BLaER1 treated with 17β-estradiol and CSF1 and Interleukin-3, amounts not matched to agents 10 nM and 100 nM (cell line): ENCODE measurements around the gene MCF2L.

Experiments used
- H3K27ac ChIP-seq, 11 experiments: shearing (Covaris generic); formaldehyde crosslinking; 2 replicates each; pipeline ENCODE4 v1.8.1; 2022
- H3K27me3 ChIP-seq, 11 experiments: shearing (Covaris generic); formaldehyde crosslinking; 2 replicates each; pipeline ENCODE4 v1.8.1; 2022
- H3K36me3 ChIP-seq, 11 experiments: shearing (Covaris generic); formaldehyde crosslinking; 2 replicates each; pipeline ENCODE4 v1.8.1; 2022
- H3K4me1 ChIP-seq, 10 experiments: shearing (Covaris generic); formaldehyde crosslinking; 2 replicates each; pipeline ENCODE4 v1.8.1; 2022
- H3K4me2 ChIP-seq, 11 experiments: shearing (Covaris generic); formaldehyde crosslinking; 2 replicates each; pipeline ENCODE4 v1.8.1; 2022
- H3K4me3 ChIP-seq, 10 experiments: shearing (Covaris generic); formaldehyde crosslinking; 2 replicates each; pipeline ENCODE4 v1.8.1; 2022
- H3K9ac ChIP-seq, 11 experiments: shearing (Covaris generic); formaldehyde crosslinking; 2 replicates each; pipeline ENCODE4 v1.8.1; 2022
- H3K9me3 ChIP-seq, 11 experiments: shearing (Covaris generic); formaldehyde crosslinking; replicated peaks in 1 of 11; 2 replicates each; pipeline ENCODE4 v1.8.1; 2022
- H4K20me1 ChIP-seq, 11 experiments: shearing (Covaris generic); formaldehyde crosslinking; 2 replicates each; pipeline ENCODE4 v1.8.1; 2022
- Cebpa-rat ChIP-seq, 11 experiments: shearing (Covaris generic); IDR thresholded peaks; 2 replicates each; pipeline ENCODE4 v1.8.1; 2022

Gene MCF2L

DNA sequence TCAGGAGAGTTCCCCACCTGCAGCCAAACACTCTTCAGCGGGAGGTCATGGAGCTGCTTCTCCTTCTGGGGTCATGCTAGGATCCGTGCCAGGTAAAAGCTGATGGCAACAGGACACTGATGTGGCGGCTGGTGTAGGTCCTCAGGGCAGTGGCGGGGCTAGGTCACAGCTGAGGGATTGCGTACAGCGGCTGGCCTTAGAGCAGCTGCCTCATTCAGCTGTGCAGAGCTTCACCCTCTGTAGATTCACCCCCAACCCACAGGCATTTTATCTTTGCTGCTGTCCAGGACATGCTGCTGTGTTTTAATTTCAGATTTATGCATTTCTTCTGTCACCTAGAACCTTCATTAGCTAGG, 2.3 kb downstream of the MCF2L start:
- H3K27me3 ChIP-seq, result peaks cover 52 to 80% (median 63%) of the 10 kb centered on the region in 11 experiments

DNA sequence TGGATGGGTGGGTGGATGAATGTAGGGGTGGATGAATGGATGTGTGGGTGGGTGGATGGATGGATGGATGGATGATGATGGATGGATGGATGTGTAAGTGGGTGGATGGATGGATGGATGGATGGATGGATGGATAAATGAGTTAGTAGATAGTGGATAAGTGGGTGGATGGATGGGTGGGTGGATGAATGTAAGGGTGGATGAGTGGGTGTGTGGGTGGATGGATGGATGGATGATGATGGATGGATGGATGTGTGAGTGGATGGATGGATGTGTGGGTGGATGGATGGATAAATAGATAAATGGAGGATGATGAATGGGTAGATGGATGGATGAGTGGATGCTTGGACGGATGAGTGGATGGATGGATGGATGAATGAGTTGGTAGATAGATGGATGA, 3.2 kb downstream of the MCF2L start:
- Histone ChIP-seq H3K9ac (no peak overlapping the region), H3K27me3 (peaks cover 45 to 72% (median 55%) of the 10 kb centered on the region in 11 experiments), H3K4me1 (peaks cover 9 to 23% (median 18%) of the 10 kb centered on the region in 10 experiments), H3K27ac (no peak overlapping the region), H3K4me2 (no peak overlapping the region), H3K4me3 (no peak overlapping the region), H4K20me1 (peaks cover 0 to 21% (median 12%) of the 10 kb centered on the region in 11 experiments; a peak in 16 of 22 replicates), H3K9me3 (peaks cover 6 to 19% (median 14%) of the 10 kb centered on the region in 11 experiments; a peak in 20 of 22 replicates), H3K36me3 (no peaks in the 10 kb centered on the region)
- no peak for TF ChIP-seq Cebpa-rat (IDR thresholded peaks at IDR 0.05)

More for the DNA sequence above, 2.3 kb downstream of the MCF2L start:
- Histone ChIP-seq H3K4me3 (no peak overlapping the region), H3K4me1 (peaks cover 9 to 23% (median 18%) of the 10 kb centered on the region in 10 experiments), H3K27ac (no peak overlapping the region), H3K4me2 (no peak overlapping the region), H3K9me3 (peaks cover 6 to 19% (median 14%) of the 10 kb centered on the region in 11 experiments; a peak in 20 of 22 replicates), H4K20me1 (peaks cover 0 to 27% (median 12%) of the 10 kb centered on the region in 11 experiments; a peak in 16 of 22 replicates), H3K9ac (no peak overlapping the region), H3K36me3 (no peaks in the 10 kb centered on the region)
- TF ChIP-seq Cebpa-rat (IDR thresholded peaks at IDR 0.05), result no peak

DNA sequence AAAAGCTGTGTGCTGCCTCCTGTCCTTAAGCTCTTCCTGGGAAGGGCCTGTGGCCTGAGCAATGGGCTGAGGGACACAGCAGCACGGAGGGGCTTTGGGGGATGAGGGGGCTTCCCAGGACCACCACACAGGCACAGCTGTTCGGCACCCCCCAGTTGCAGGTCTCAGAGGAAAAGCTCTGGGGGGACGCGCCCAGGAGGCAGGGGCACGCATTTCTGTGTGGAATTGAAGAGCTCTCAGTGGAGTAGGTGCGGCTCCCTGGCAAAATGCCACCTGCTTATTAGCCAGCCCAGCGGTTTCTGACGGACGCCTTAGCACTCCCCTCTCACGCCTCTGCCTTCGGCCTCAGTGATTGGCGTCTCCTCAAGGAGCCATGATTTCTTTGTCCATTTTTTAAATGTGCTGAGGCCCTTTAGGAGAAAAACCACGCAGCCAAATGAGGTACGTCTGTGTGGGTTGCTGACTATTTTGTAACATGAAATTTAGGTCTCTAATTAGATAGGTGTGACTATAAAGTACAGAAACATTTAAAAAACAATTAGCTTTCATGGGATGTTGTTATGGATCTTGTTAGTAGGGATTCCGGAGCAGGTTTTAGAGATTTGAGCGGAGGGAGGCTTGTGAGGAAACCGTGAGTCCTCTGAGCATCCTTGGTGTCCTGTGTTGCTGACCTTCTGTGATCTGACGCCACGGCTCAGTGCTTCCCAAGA, 4.0 kb downstream of the MCF2L start:
- Histone ChIP-seq H3K9me3 (peaks cover 6 to 19% (median 14%) of the 10 kb centered on the region in 11 experiments; a peak in 20 of 22 replicates), H3K36me3 (no peaks in the 10 kb centered on the region), H4K20me1 (peaks cover 0 to 18% (median 9%) of the 10 kb centered on the region in 11 experiments; a peak in 16 of 22 replicates), H3K4me2 (no peak overlapping the region), H3K27me3 (peaks cover 38 to 67% (median 48%) of the 10 kb centered on the region in 11 experiments), H3K27ac (no peak overlapping the region), H3K9ac (no peak overlapping the region), H3K4me3 (no peak overlapping the region), H3K4me1 (peaks cover 9 to 18% (median 17%) of the 10 kb centered on the region in 10 experiments)
- TF ChIP-seq Cebpa-rat (IDR thresholded peaks at IDR 0.05), result no peak

DNA sequence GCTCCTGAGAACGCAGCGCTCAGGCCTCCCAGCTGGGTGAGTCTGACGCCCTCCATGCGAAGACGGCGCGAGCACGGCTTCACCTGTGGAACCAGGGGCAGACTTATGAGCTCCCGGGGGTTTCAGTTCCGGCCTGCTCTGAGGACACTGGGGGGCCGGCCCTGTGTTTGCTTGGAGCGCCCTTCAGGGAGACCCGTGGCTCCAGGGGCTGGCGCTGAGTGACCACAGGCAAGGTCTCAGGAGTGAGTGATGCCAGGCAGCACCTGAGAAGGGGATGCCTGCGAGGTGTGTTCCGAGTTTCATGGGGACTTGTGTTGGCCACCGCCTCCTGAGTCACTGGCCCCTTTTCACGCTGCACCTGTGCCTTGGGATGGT, 4.5 kb downstream of the MCF2L start:
- Histone ChIP-seq H3K36me3 (no peaks in the 10 kb centered on the region), H3K9ac (no peak overlapping the region), H3K27me3 (peaks cover 33 to 67% (median 46%) of the 10 kb centered on the region in 11 experiments), H4K20me1 (peaks cover 0 to 15% (median 4%) of the 10 kb centered on the region in 11 experiments; a peak in 15 of 22 replicates), H3K4me1 (peaks cover 4 to 15% (median 14%) of the 10 kb centered on the region in 10 experiments), H3K4me3 (no peak overlapping the region), H3K9me3 (peaks cover 6 to 19% (median 14%) of the 10 kb centered on the region in 11 experiments; a peak in 20 of 22 replicates), H3K27ac (no peak overlapping the region), H3K4me2 (no peak overlapping the region)
- no peak for TF ChIP-seq Cebpa-rat (IDR thresholded peaks at IDR 0.05)

DNA sequence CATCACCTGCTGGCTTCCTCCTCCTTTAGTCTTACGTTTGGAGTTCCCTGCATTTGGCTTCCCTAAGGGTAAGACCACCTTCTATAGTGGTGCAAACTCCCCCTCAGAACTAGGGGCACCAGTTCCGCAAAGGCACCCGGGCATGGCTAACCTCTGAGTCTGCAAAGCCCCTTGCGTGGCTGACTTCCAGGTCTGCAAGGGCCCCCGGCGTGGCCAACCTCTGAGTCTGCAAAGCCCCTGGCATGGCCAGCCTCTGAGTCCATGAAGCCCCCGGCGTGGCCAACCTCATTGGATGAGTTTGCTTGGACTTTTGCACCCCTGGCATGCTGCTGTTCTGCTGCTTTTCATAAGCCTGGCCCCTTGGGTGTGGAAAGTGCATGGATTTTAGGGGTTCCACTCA, 5.1 kb downstream of the MCF2L start:
- no peak for TF ChIP-seq Cebpa-rat (IDR thresholded peaks at IDR 0.05)
- no peak overlapping the region for H3K27ac ChIP-seq
- peaks cover 28 to 67% (median 46%) of the 10 kb centered on the region in 11 experiments for H3K27me3 ChIP-seq
- H4K20me1 ChIP-seq, result peaks cover 0 to 17% (median 1%) of the 10 kb centered on the region in 11 experiments; a peak in 10 of 22 replicates
- H3K4me2 ChIP-seq, result no peak overlapping the region
- peaks cover 5 to 16% (median 14%) of the 10 kb centered on the region in 10 experiments for H3K4me1 ChIP-seq
- H3K9me3 ChIP-seq, result peaks cover 6 to 19% (median 14%) of the 10 kb centered on the region in 11 experiments; a peak in 20 of 22 replicates
- H3K4me3 ChIP-seq, result no peak overlapping the region
- H3K36me3 ChIP-seq, result no peaks in the 10 kb centered on the region
- H3K9ac ChIP-seq, result no peak overlapping the region

DNA sequence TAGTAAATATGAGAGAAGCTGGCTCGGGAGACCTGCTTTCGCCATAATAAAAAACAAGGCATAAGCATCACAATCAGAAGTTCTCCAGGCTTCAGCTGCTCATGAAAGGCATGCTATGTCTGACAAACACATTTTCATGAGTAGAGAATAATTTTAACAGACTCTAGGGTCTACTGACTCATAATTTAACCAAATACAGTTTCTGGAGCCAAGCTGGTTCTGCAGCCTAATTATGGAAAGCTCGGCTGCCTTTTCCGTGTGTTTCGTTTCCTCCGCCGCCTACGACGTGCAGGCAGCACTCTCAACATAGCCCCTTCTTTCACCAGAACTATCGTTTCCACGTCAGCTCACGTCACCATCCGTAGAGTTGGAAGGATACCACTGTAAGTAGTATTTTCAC, 5.7 kb downstream of the MCF2L start:
- H3K9me3 ChIP-seq, result peaks cover 6 to 19% (median 14%) of the 10 kb centered on the region in 11 experiments; a peak in 20 of 22 replicates
- H3K9ac ChIP-seq, result no peak overlapping the region
- peaks cover 28 to 67% (median 46%) of the 10 kb centered on the region in 11 experiments for H3K27me3 ChIP-seq
- H3K4me2 ChIP-seq, result no peak overlapping the region
- H3K4me1 ChIP-seq, result peaks cover 10 to 15% (median 13%) of the 10 kb centered on the region in 10 experiments
- H3K27ac ChIP-seq, result no peak overlapping the region
- no peak overlapping the region for H3K4me3 ChIP-seq
- no peak for TF ChIP-seq Cebpa-rat (IDR thresholded peaks at IDR 0.05)
- no peaks in the 10 kb centered on the region for H3K36me3 ChIP-seq
- H4K20me1 ChIP-seq, result peaks cover 0 to 22% (median 5%) of the 10 kb centered on the region in 11 experiments; a peak in 11 of 22 replicates

DNA sequence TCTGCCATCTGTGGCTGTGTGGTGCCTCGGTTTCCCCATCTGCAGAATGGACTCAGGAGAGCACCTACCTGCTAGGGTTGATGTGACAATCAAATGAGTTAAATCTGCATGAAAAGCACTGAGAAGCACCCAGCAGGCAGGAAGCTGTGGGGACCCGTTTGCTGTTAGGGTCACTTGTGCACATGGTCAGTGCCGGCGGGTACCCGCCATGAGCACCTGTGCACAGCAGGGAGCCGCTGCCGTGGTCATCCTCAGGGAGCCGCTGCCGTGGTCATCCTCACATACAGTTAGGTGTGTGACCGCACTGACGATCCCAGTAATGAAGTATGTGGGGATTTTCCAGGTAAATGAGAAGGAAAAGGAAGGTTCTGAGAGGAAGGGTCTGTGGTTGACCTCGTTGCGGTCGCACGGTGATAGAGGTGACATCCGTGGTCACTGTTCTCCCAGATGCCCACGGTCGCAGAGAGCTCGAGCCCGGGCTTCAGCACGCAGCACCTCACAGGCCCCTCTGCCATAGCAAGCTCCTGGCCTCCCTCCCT, 6.5 kb downstream of the MCF2L start:
- Histone ChIP-seq H3K9me3 (peaks cover 6 to 19% (median 14%) of the 10 kb centered on the region in 11 experiments; a peak in 20 of 22 replicates), H3K36me3 (no peaks in the 10 kb centered on the region), H3K27me3 (peaks cover 27 to 67% (median 46%) of the 10 kb centered on the region in 11 experiments), H3K9ac (no peak overlapping the region), H3K4me1 (peaks cover 11 to 22% (median 17%) of the 10 kb centered on the region in 10 experiments; a peak in 19 of 20 replicates), H3K4me3 (no peak overlapping the region), H3K27ac (no peak overlapping the region), H4K20me1 (peaks cover 0 to 29% (median 10%) of the 10 kb centered on the region in 11 experiments; a peak in 12 of 22 replicates), H3K4me2 (no peak overlapping the region)
- TF ChIP-seq Cebpa-rat (IDR thresholded peaks at IDR 0.05), result no peak

DNA sequence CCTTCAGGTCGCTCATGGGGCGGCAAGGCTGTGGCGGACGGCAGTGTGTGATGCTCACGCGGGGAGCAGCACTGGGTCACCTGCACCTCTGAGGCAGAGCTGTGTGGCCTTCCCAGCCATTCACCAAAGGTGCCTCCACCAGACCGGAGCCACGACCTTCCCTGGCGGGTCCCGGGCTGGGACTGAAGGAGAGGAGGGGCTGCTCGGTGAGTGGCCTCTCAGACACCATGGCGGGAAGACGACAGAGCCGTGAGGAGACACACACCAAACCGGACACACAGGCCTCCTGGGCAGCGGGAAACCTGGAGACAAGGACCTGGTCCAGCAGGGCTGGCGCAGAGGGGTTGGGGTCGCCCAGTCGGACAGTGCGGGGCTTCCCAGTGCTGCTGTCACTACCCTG, 7.5 kb downstream of the MCF2L start:
- Histone ChIP-seq H3K4me2 (no peak overlapping the region), H3K9ac (no peak overlapping the region), H3K4me3 (no peak overlapping the region), H3K27ac (no peak overlapping the region), H3K27me3 (peaks cover 17 to 67% (median 46%) of the 10 kb centered on the region in 11 experiments), H3K9me3 (peaks cover 4 to 9% (median 5%) of the 10 kb centered on the region in 11 experiments; a peak in 20 of 22 replicates), H3K36me3 (no peaks in the 10 kb centered on the region), H3K4me1 (peaks cover 11 to 28% (median 23%) of the 10 kb centered on the region in 10 experiments), H4K20me1 (peaks cover 0 to 32% (median 10%) of the 10 kb centered on the region in 11 experiments; a peak in 12 of 22 replicates)
- TF ChIP-seq Cebpa-rat (IDR thresholded peaks at IDR 0.05), result no peak

DNA sequence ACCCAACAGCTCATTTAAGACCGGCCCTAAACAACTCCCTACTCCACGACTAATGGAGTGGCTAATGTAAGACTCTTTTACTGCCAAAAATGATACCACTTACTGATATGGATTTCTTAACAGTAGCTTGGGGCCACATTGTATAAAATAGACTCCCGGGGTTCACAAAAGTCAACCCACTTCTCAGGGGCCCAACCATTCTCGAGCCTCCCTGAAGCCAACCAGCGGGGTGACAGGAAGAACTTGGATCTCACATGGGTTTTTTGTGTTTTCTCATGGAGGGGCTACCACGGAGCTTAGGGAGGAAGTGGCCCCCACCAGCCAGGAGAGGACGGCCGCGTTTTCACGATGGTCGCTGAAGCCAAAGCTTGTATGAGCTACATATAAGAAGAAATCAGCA, 8.1 kb downstream of the MCF2L start:
- no peak overlapping the region for H3K4me3 ChIP-seq
- H3K9me3 ChIP-seq, result peaks cover 0 to 3% (median 0%) of the 10 kb centered on the region in 11 experiments; a peak in 3 of 22 replicates
- H3K4me1 ChIP-seq, result peaks cover 11 to 28% (median 23%) of the 10 kb centered on the region in 10 experiments
- peaks cover 13 to 65% (median 43%) of the 10 kb centered on the region in 11 experiments for H3K27me3 ChIP-seq
- H3K4me2 ChIP-seq, result no peak overlapping the region
- no peaks in the 10 kb centered on the region for H3K36me3 ChIP-seq
- TF ChIP-seq Cebpa-rat (IDR thresholded peaks at IDR 0.05), result no peak
- no peak overlapping the region for H3K27ac ChIP-seq
- H3K9ac ChIP-seq, result no peak overlapping the region
- peaks cover 0 to 37% (median 10%) of the 10 kb centered on the region in 11 experiments; a peak in 12 of 22 replicates for H4K20me1 ChIP-seq
